Measurements from ENCODE around the gene SMIM7.
"Not testable (repeated sequence)": the region's sequence is repeated elsewhere in the genome, so short reads cannot be mapped to it uniquely, and the experiment has no call there.

Gene SMIM7

GRCh38 chr19:16682539-16682938 lies 22.6 kb upstream of the SMIM7 start:
- no peak for DNase-seq (ENCODE audit: low spot score)
- TF ChIP-seq CTCF (IDR thresholded peaks at IDR 0.05; ENCODE audit: borderline replicate concordance, control extremely low read depth, extremely low read depth, insufficient read depth, missing control alignments), result no peak

GRCh38 chr19:16679811-16680210 lies 19.9 kb upstream of the SMIM7 start:
- TF ChIP-seq CTCF (IDR thresholded peaks at IDR 0.05; ENCODE audit: borderline replicate concordance, control extremely low read depth, extremely low read depth, insufficient read depth, missing control alignments), result no peak

More at GRCh38 chr19:16682539-16682938, 22.6 kb upstream of the SMIM7 start:
- in situ Hi-C loops (cut with MboI; ENCODE audit: low sequenced_read_pairs, unreplicated experiment), result no loop called here

GRCh38 chr19:16678498-16678897 lies 18.6 kb upstream of the SMIM7 start:
- DNase-seq (ENCODE audit: low spot score), result no peak
- in situ Hi-C loops (cut with MboI; ENCODE audit: low sequenced_read_pairs, unreplicated experiment), result no loop called here
- TF ChIP-seq CTCF (IDR thresholded peaks at IDR 0.05; ENCODE audit: borderline replicate concordance, control extremely low read depth, extremely low read depth, insufficient read depth, missing control alignments), result no peak

More at GRCh38 chr19:16679811-16680210, 19.9 kb upstream of the SMIM7 start:
- no peak for DNase-seq (ENCODE audit: low spot score)
- in situ Hi-C loops (cut with MboI; ENCODE audit: low sequenced_read_pairs, unreplicated experiment), result no loop called here

- in situ Hi-C loops (cut with MboI; ENCODE audit: low sequenced_read_pairs, unreplicated experiment), result no loop called here
- no peak for DNase-seq (ENCODE audit: low spot score)
- no peak for TF ChIP-seq CTCF (IDR thresholded peaks at IDR 0.05; ENCODE audit: borderline replicate concordance, control extremely low read depth, extremely low read depth, insufficient read depth, missing control alignments)
Measured at GRCh38 chr19:16677055-16677454, 17.1 kb upstream of the SMIM7 start.

GRCh38 chr19:16676101-16676798 lies 16.3 kb upstream of the SMIM7 start:
- no peak for TF ChIP-seq CTCF (IDR thresholded peaks at IDR 0.05; ENCODE audit: borderline replicate concordance, control extremely low read depth, extremely low read depth, insufficient read depth, missing control alignments)
- in situ Hi-C loops (cut with MboI; ENCODE audit: low sequenced_read_pairs, unreplicated experiment), result no loop called here
- DNase-seq (ENCODE audit: low spot score), result no peak

GRCh38 chr19:16673839-16674238 lies 13.9 kb upstream of the SMIM7 start:
- in situ Hi-C loops (cut with MboI; ENCODE audit: low sequenced_read_pairs, unreplicated experiment); DNase-seq (ENCODE audit: low spot score): not testable (repeated sequence)

- no peak for TF ChIP-seq CTCF (IDR thresholded peaks at IDR 0.05; ENCODE audit: borderline replicate concordance, control extremely low read depth, extremely low read depth, insufficient read depth, missing control alignments)
- in situ Hi-C loops (cut with MboI; ENCODE audit: low sequenced_read_pairs, unreplicated experiment), result no loop called here
- DNase-seq (ENCODE audit: low spot score), result no peak
Measured at GRCh38 chr19:16673231-16673630, 13.3 kb upstream of the SMIM7 start.

Measured in GM13976 (cell line).